Activated CD4-positive, alpha-beta T cell treated with anti-CD3 and anti-CD28 coated beads for 1 hour (primary cell): ENCODE data around the gene ZNF540.
"Not testable (repeated sequence)": the region's sequence is repeated elsewhere in the genome, so short reads cannot be mapped to it uniquely, and the experiment has no call there.

Source experiments
- DNase-seq: peaks from one replicate; pipeline ENCODE4 v3.0.0-alpha.2; 2020

ZNF540 gene

GRCh38 chr19:37594304-37594981 is at the start of gene ZNF540, which contains the start of gene ZNF571:
TSS of gene ZNF540 (plus strand) at chr19:37594876. CDS start at chr19:37598448, 3,572 bp downstream.
TSS of gene ZNF571 (minus strand) at chr19:37594792. CDS start at chr19:37586676, 8,116 bp downstream.
- peak; percentile 91 for DNase-seq

GRCh38 chr19:37551129-37551993 is 43.3 kb upstream of the ZNF540 start:
- peak; percentile 20 for DNase-seq

- no peak for DNase-seq
These were observed 31.2 kb upstream of the ZNF540 start for GRCh38 chr19:37563518-37563917.

- no peak for DNase-seq
These were observed 29.9 kb upstream of the ZNF540 start for GRCh38 chr19:37564624-37565369.

GRCh38 chr19:37565370-37565669 is 29.4 kb upstream of the ZNF540 start:
- DNase-seq = no peak

- no peak for DNase-seq
These were observed 22.5 kb upstream of the ZNF540 start for GRCh38 chr19:37572203-37572602.

GRCh38 chr19:37583340-37583739 is 11.3 kb upstream of the ZNF540 start:
- no peak for DNase-seq

GRCh38 chr19:37593996-37594303 is 726 bp upstream of the ZNF540 start:
- no peak for DNase-seq

- DNase-seq = peak; percentile 37
These were observed 306 bp downstream of the ZNF540 start for GRCh38 chr19:37594982-37595382.

- no peak for DNase-seq
These were observed 40.7 kb downstream of the ZNF540 start for GRCh38 chr19:37635076-37636056.

GRCh38 chr19:37654118-37654517 is 59.4 kb downstream of the ZNF540 start:
- no peak for DNase-seq

- no peak for DNase-seq
These were observed 60.1 kb downstream of the ZNF540 start for GRCh38 chr19:37654629-37655300.

GRCh38 chr19:37655301-37655688 is 60.6 kb downstream of the ZNF540 start, which contains the start of gene ZFP30:
TSS of gene ZFP30 (minus strand) at chr19:37655465. CDS start at chr19:37647822, 7,643 bp downstream.
- DNase-seq = peak; percentile 59

GRCh38 chr19:37655689-37656371 is 61.2 kb downstream of the ZNF540 start:
- peak; percentile 73 for DNase-seq

GRCh38 chr19:37657157-37657556 is 62.5 kb downstream of the ZNF540 start:
- DNase-seq = not testable (repeated sequence)
